Kidney capillary endothelial cell (primary cell): Measurements from ENCODE around the gene RAD51C.
"Not testable (repeated sequence)": the region's sequence is repeated elsewhere in the genome, so short reads cannot be mapped to it uniquely, and the experiment has no call there.

Experiments
- DNase-seq: peaks from one replicate; pipeline ENCODE4 v3.0.0-alpha.2; 2018; ENCODE audit warnings: low spot score

RAD51C gene

GRCh38 chr17:58741121-58741625, 48.8 kb downstream of the RAD51C start:
- no peak for DNase-seq

GRCh38 chr17:58747674-58748073, 55.3 kb downstream of the RAD51C start:
- DNase-seq = no peak

GRCh38 chr17:58749627-58750026, 57.2 kb downstream of the RAD51C start:
- not testable (repeated sequence) for DNase-seq

- no peak for DNase-seq
Observed at GRCh38 chr17:58753026-58753425, 60.6 kb downstream of the RAD51C start.

GRCh38 chr17:58755269-58755576, 62.8 kb downstream of the RAD51C start:
- no peak for DNase-seq

GRCh38 chr17:58755577-58756245, 63.3 kb downstream of the RAD51C start, which contains the start of gene PPM1E:
TSS of gene PPM1E (plus strand) at chr17:58755854.
- DNase-seq = peak; percentile 16

GRCh38 chr17:58756246-58757161, 64.1 kb downstream of the RAD51C start:
- no peak for DNase-seq

- DNase-seq = no peak
Observed at GRCh38 chr17:58757162-58757613, 64.8 kb downstream of the RAD51C start.

- DNase-seq = no peak
Observed at GRCh38 chr17:58758890-58759289, 66.5 kb downstream of the RAD51C start.

GRCh38 chr17:58759522-58759921, 67.1 kb downstream of the RAD51C start:
- DNase-seq = no peak

GRCh38 chr17:58760248-58760647, 67.8 kb downstream of the RAD51C start:
- no peak for DNase-seq

GRCh38 chr17:58763263-58763662, 70.9 kb downstream of the RAD51C start:
- DNase-seq = no peak

- no peak for DNase-seq
Observed at GRCh38 chr17:58764373-58764772, 72.0 kb downstream of the RAD51C start.

- DNase-seq = not testable (repeated sequence)
Observed at GRCh38 chr17:58778482-58778881, 86.1 kb downstream of the RAD51C start.

GRCh38 chr17:58779446-58779845, 87.0 kb downstream of the RAD51C start:
- no peak for DNase-seq

GRCh38 chr17:58783380-58783779, 91.0 kb downstream of the RAD51C start:
- DNase-seq = no peak

- DNase-seq = no peak
Observed at GRCh38 chr17:58785097-58785496, 92.7 kb downstream of the RAD51C start.
